ENCODE measurements around the gene PMEL. TPM values are rescaled to one million over a fixed set of nuclear protein-coding genes. Genes with fewer than 3 reads are reported as not detected.
A peak's percentile ranks its signal among the peaks of the same experiment; 100 is the strongest.

Gene PMEL
- total RNA-seq, 1 experiment from 2014 or later: 72.2 TPM

- ATAC-seq (peak; percentile 8), DNase-seq (ENCODE audit: low spot score) (peak; percentile 54)
- no peak overlapping the region for H3K27ac Mint-ChIP-seq
- H3K4me3 Mint-ChIP-seq: no peak overlapping the region
- no peaks in the 10 kb centered on the region; the same call in 1 of the 2 replicates for H3K4me1 Mint-ChIP-seq
- ChIA-PET POLR2A (interaction anchor here (0.6 to 2.1 kb wide), 24 partner anchors 9 to 1481 kb away, joined by 3 to 22 read pairs (median 5); partner anchors contain the start of genes CD63, DNAJC14, ERBB3 and IKZF4), CTCF (interaction anchor here (0.7 to 2.5 kb wide), 33 partner anchors 11 to 663 kb away, joined by 3 to 32 read pairs (median 5); partner anchors contain the start of genes CD63, DNAJC14, ERBB3 and IKZF4)
- peaks cover 36% of the 10 kb centered on the region for H3K36me3 Mint-ChIP-seq
- H3K27me3 Mint-ChIP-seq (ENCODE audit: low read depth): no peaks in the 10 kb centered on the region
- H3K9me3 Mint-ChIP-seq: no peaks in the 10 kb centered on the region
- TF ChIP-seq MAX (CRISPR knock-in tag; IDR thresholded peaks at IDR 0.05): peak; percentile 46; the same call in 1 of the 2 replicates
- TF ChIP-seq NFYB (CRISPR knock-in tag; conservative IDR thresholded peaks at IDR 0.05; ENCODE audit: low read depth): no peak
- no peak for TF ChIP-seq CREB1 (CRISPR knock-in tag; IDR thresholded peaks at IDR 0.05)
- TF ChIP-seq TP53 (CRISPR knock-in tag; IDR thresholded peaks at IDR 0.05): no peak
- no peak for TF ChIP-seq MXD4 (CRISPR knock-in tag; IDR thresholded peaks at IDR 0.05; ENCODE audit: borderline replicate concordance)
- TF ChIP-seq JUN (CRISPR knock-in tag; IDR thresholded peaks at IDR 0.05): 0 out of 2 replicates have a peak, but pooled peaks have one; percentile 0
- TF ChIP-seq ETV6 (CRISPR knock-in tag; IDR thresholded peaks at IDR 0.05): no peak
- no peak for TF ChIP-seq CREM (CRISPR knock-in tag; IDR thresholded peaks at IDR 0.05)
- TF ChIP-seq ELF4 (CRISPR knock-in tag; IDR thresholded peaks at IDR 0.05; ENCODE audit: low read depth): no peak
- 0 out of 2 replicates have a peak, but pooled peaks have one; percentile 4 for TF ChIP-seq USF1 (CRISPR knock-in tag; IDR thresholded peaks at IDR 0.05)
- TF ChIP-seq ZNF423 (CRISPR knock-in tag; IDR thresholded peaks at IDR 0.05): no peak
- no peak for TF ChIP-seq JAZF1 (CRISPR knock-in tag; IDR thresholded peaks at IDR 0.05)
- no peak for TF ChIP-seq ERG (CRISPR knock-in tag; IDR thresholded peaks at IDR 0.05)
- no peak for TF ChIP-seq ZNF317 (CRISPR knock-in tag; IDR thresholded peaks at IDR 0.05; ENCODE audit: borderline replicate concordance, low read depth)
- 0 out of 2 replicates have a peak, but pooled peaks have one; percentile 39 for TF ChIP-seq ZNF532 (CRISPR knock-in tag; IDR thresholded peaks at IDR 0.05; ENCODE audit: borderline replicate concordance)
- TF ChIP-seq ZNF281 (CRISPR knock-in tag; IDR thresholded peaks at IDR 0.05): 0 out of 2 replicates have a peak, but pooled peaks have one; percentile 53
- no peak for TF ChIP-seq NFE2L1 (CRISPR knock-in tag; IDR thresholded peaks at IDR 0.05)
- no peak for TF ChIP-seq SP1 (CRISPR knock-in tag; conservative IDR thresholded peaks at IDR 0.05)
- no peak for TF ChIP-seq ZMAT4 (CRISPR knock-in tag; IDR thresholded peaks at IDR 0.05)
- no peak for TF ChIP-seq E2F4 (CRISPR knock-in tag; IDR thresholded peaks at IDR 0.05; ENCODE audit: borderline replicate concordance, low read depth)
- TF ChIP-seq USF2 (CRISPR knock-in tag; IDR thresholded peaks at IDR 0.05): no peak
- TF ChIP-seq IRF2 (CRISPR knock-in tag; IDR thresholded peaks at IDR 0.05; ENCODE audit: borderline replicate concordance, low read depth): no peak
- no peak for TF ChIP-seq ZNF425 (CRISPR knock-in tag; conservative IDR thresholded peaks at IDR 0.05)
- no peak for TF ChIP-seq MYBL2 (CRISPR knock-in tag; IDR thresholded peaks at IDR 0.05)
Observed at GRCh38 chr12:55974308-55974730, 8.5 kb upstream of the PMEL start.

Measured in WTC11 (cell line).